ENCODE results near the gene RPL31. TPM values are rescaled to one million over a fixed set of nuclear protein-coding genes. Genes with fewer than 3 reads are reported as not detected.

RPL31 gene
- total RNA-seq: 1,000 to 10,000 TPM; 1,177 to 1,447 (median 1,367) TPM

GRCh38 chr2:101001691-101002561, at the start of gene RPL31:
RPL31 (plus strand) TSS chr2:101002289; CDS start chr2:101002702, 413 bp downstream.
- ATAC-seq (ENCODE audit: low FRiP score) (peak; percentile 95), DNase-seq (ENCODE audit: low spot score) (peak; percentile 89)
- TF ChIP-seq, protein P1, sequence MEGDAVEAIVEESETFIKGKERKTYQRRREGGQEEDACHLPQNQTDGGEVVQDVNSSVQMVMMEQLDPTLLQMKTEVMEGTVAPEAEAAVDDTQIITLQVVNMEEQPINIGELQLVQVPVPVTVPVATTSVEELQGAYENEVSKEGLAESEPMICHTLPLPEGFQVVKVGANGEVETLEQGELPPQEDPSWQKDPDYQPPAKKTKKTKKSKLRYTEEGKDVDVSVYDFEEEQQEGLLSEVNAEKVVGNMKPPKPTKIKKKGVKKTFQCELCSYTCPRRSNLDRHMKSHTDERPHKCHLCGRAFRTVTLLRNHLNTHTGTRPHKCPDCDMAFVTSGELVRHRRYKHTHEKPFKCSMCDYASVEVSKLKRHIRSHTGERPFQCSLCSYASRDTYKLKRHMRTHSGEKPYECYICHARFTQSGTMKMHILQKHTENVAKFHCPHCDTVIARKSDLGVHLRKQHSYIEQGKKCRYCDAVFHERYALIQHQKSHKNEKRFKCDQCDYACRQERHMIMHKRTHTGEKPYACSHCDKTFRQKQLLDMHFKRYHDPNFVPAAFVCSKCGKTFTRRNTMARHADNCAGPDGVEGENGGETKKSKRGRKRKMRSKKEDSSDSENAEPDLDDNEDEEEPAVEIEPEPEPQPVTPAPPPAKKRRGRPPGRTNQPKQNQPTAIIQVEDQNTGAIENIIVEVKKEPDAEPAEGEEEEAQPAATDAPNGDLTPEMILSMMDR (IDR thresholded peaks at IDR 0.05): no peak

DNA sequence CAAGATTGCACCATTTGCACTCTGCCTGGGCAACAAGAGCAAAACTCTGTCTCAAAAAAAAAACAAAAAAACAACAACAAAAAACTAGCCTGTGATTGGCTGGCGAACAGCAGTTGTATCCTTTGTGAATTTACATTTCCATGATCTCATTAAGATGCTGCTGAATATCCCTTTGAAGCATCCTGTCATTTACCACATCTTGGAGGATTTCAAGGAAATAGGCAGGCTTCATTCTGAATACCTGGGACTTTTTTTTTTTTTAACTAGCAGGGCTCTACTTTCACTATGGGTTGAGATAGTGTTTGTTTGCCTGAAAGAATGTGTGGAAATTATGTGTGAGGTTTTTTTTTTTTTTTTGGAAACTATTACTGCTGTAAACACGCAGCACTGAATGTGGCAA, 49.6 kb upstream of the RPL31 start:
- TF ChIP-seq, protein P1 (IDR thresholded peaks at IDR 0.05): no peak
- ATAC-seq (ENCODE audit: low FRiP score) (no peak), DNase-seq (ENCODE audit: low spot score) (no peak)

GRCh38 chr2:100953406-100954043, 48.6 kb upstream of the RPL31 start:
- TF ChIP-seq, protein P1 (IDR thresholded peaks at IDR 0.05): no peak
- no peak for DNase-seq (ENCODE audit: low spot score)
- ATAC-seq (ENCODE audit: low FRiP score): no peak

DNA sequence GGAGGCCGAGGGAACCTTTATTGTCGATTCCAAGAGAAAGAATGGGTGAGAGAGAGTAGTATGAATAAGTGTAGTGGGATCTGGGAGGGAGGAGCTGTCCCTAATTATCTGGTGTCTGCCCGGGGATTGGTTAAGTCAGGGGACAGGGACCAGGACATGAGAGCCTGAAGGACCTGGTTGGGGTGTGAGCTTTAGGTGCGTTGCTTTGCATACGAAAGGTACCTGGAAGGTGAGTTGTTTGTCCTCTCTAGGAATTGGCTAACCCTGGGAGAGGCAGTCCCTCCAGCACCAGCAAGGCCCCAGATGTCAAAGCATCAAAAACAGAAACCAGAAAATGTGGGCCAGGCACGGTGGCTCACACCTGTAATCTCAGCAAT, 48.1 kb upstream of the RPL31 start:
- TF ChIP-seq, protein P1 (IDR thresholded peaks at IDR 0.05): no peak
- DNase-seq (ENCODE audit: low spot score): no peak
- ATAC-seq (ENCODE audit: low FRiP score): no peak

DNA sequence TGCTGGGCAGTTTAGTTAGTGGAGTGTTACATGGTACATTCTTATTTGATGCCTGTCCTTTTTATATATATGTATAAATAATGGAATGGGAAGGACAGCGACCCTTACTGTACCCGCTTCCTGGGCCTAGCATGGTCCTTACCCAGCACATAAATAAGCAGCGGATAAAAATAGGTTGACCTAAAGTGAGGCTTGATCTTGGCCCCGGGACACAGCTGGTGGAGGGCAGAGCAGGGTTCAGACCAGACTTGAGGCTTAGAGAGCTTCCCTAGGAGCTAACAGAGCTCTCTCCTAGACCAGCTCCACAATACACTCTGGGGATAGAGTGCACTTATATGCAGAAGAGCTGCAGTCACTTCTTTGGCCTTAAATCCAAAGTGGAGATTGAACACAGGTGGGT, 46.9 kb upstream of the RPL31 start:
- DNase-seq (ENCODE audit: low spot score) (no peak), ATAC-seq (ENCODE audit: low FRiP score) (no peak)
- TF ChIP-seq, protein P1 (IDR thresholded peaks at IDR 0.05): no peak

DNA sequence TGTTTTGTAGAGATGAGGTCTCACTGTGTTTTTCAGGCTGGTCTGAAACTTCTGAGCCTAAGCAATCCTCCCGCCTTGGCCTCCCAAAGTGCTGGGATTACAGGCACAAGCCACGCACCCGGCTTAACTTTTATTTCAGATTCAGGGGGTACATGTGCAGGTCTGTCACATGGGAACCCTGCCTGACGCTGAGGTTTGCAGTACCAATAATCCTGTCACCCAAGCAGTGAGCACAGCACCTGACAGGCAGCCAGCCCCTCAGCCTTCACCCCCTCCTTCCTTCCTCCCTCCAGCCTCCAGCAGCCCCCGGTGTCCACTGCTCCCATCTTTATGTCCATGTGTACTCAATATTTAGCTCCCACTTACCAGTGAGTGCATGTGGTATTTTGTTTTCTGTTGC, 46.0 kb upstream of the RPL31 start:
- TF ChIP-seq, protein P1 (IDR thresholded peaks at IDR 0.05): no peak
- ATAC-seq (ENCODE audit: low FRiP score) (no peak), DNase-seq (ENCODE audit: low spot score) (no peak)
